Bronchial epithelial cell (primary cell): ENCODE data around the gene PJA2. TPM values are rescaled to one million over a fixed set of nuclear protein-coding genes. Genes with fewer than 3 reads are reported as not detected.

ENCODE experiments used
- DNase-seq: peaks from one replicate; pipeline ENCODE4 v3.0.0-alpha.2; 2010; ENCODE audit warnings: low read depth
- FAIRE-seq: peaks from 2 replicates; lab custom pipeline; 2011; peaks lifted over from hg19 to GRCh38; lab: Jason Lieb, UNC
- H3K27me3 ChIP-seq: 2 replicates; pipeline ENCODE4 v1.5.1; 2011; ENCODE audit warnings: low read length; ENCODE audit not compliant: control insufficient read depth, insufficient read depth
- H3K36me3 ChIP-seq: 2 replicates; pipeline ENCODE4 v1.5.1; 2011; ENCODE audit warnings: low read length; ENCODE audit not compliant: control insufficient read depth, insufficient read depth
- H3K4me3 ChIP-seq: 2 replicates; pipeline ENCODE4 v1.5.1; 2011; ENCODE audit warnings: mild to moderate bottlenecking, low read depth, low read length, control low read depth
- CTCF ChIP-seq: IDR thresholded peaks from 2 replicates; pipeline ENCODE4 v1.5.1; 2011; ENCODE audit warnings: mild to moderate bottlenecking, moderate library complexity, low read length, control low read depth, inconsistent platforms; ENCODE audit not compliant: insufficient read depth, severe bottlenecking
- total RNA-seq: library from RNA; depleted of rRNA; stranded (reverse); fragments of >200 nt; gene quantifications from 2 replicates; pipeline ENCODE4 v1.2.1, GENCODE V29; 2014

The PJA2 gene
- total RNA-seq, 1 donor from 2014 or later = 50.3 TPM

GRCh38 chr5:109373932-109374331 is 35.8 kb downstream of the PJA2 start:
- DNase-seq = no peak
- TF ChIP-seq CTCF = no peak
- Histone ChIP-seq H3K36me3 (peaks cover 8% of the 10 kb centered on the region), H3K27me3 (no peaks in the 10 kb centered on the region), H3K4me3 (no peak overlapping the region)
- FAIRE-seq = no peak

DNA sequence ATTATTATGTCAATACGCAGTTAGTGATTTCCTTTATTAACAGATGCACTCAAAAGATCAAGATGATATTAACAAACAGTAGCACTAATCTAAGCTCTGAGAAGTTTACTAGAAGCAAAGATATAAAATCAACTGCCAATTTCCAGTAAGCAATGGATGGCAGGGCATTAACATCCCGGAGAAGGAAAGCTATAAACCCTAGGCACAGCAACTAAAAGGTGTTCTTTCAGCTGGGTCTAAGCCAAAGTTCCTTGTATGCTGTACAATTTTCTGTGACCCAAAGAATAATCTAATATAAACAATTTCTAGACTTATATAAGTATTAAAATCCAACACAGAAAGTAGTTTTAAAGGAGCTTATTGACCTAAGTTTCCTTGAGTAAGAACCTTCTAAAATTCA is 39.4 kb downstream of the PJA2 start:
- Histone ChIP-seq H3K36me3 (peaks cover 3% of the 10 kb centered on the region), H3K27me3 (no peaks in the 10 kb centered on the region), H3K4me3 (no peak overlapping the region)
- FAIRE-seq (no peak), DNase-seq (no peak)
- no peak for TF ChIP-seq CTCF

DNA sequence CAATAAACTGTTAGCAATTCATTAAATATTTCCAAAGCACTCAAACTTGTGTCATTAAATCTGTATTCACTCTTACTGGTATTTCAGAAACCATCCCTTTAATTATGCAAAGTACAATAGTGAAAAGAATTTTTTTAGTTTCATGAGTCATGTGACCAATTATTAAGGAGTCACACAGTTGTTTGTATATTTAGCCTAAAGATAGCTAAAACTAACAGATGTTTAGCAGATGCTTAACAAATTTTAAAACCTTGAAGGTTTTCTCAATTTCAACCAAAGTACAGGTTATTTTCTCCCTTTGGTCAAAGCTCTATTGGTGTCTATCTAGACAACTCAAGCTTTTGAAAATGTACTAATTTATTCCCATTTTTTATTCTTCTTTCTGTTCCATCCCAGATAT is 44.1 kb downstream of the PJA2 start:
- no peak for TF ChIP-seq CTCF
- Histone ChIP-seq H3K4me3 (no peak overlapping the region), H3K36me3 (peaks cover 6% of the 10 kb centered on the region), H3K27me3 (no peaks in the 10 kb centered on the region)
- FAIRE-seq = no peak
- no peak for DNase-seq

- FAIRE-seq (no peak), DNase-seq (no peak)
- Histone ChIP-seq H3K36me3 (peaks cover 6% of the 10 kb centered on the region), H3K4me3 (no peak overlapping the region), H3K27me3 (no peaks in the 10 kb centered on the region)
- TF ChIP-seq CTCF = no peak
These were observed 44.8 kb downstream of the PJA2 start for GRCh38 chr5:109364977-109365376.

GRCh38 chr5:109359642-109360041 is 50.1 kb downstream of the PJA2 start:
- TF ChIP-seq CTCF = no peak

GRCh38 chr5:109357807-109358206 is 52.0 kb downstream of the PJA2 start:
- Histone ChIP-seq H3K4me3 (no peak overlapping the region), H3K36me3 (peaks cover 3% of the 10 kb centered on the region), H3K27me3 (no peaks in the 10 kb centered on the region)
- DNase-seq = no peak
- FAIRE-seq = no peak
- TF ChIP-seq CTCF = no peak

More at GRCh38 chr5:109359642-109360041, 50.1 kb downstream of the PJA2 start:
- FAIRE-seq (no peak), DNase-seq (no peak)
- no peak overlapping the region for H3K4me3 ChIP-seq
- peaks cover 4% of the 10 kb centered on the region for H3K36me3 ChIP-seq
- H3K27me3 ChIP-seq = no peaks in the 10 kb centered on the region
